Endothelial cell of umbilical vein (primary cell): ENCODE results near the gene SFXN2. TPM values are rescaled to one million over a fixed set of nuclear protein-coding genes. Genes with fewer than 3 reads are reported as not detected.

ENCODE experiments used
- BruUV-seq: library from RNA; stranded (reverse); fragments of 400-500 nt; replicated peaks from 2 replicates; lab custom pipeline; 2021; lab: Mats Ljungman, UMichigan
- CTCF ChIA-PET: fragments of 300-600, 350-600 bp; sonication (Branson Sonifier 250); formaldehyde crosslinking; loops from one replicate; lab custom pipeline; 2021; ENCODE audit warnings: antibody characterized with exemption, inconsistent platforms; lab: Charles Lee
- POLR2A ChIA-PET: fragments of 300-600, 350-600 bp; sonication (Branson Sonifier 250); formaldehyde crosslinking; loops from one replicate; lab custom pipeline; 2021; ENCODE audit warnings: antibody characterized with exemption, inconsistent platforms; lab: Charles Lee
- DNase-seq: peaks from one replicate; pipeline ENCODE4 v3.0.0-alpha.2; 2011; ENCODE audit warnings: low read depth, low spot score
- FAIRE-seq: peaks from 2 replicates; lab custom pipeline; 2011; peaks lifted over from hg19 to GRCh38; lab: Jason Lieb, UNC
- H2AFZ ChIP-seq: 2 replicates; pipeline ENCODE4 v1.6.0; 2012; ENCODE audit warnings: low read depth, low read length, control low read depth, inconsistent platforms
- H3K27ac ChIP-seq: 2 replicates; pipeline ENCODE4 v1.5.1; 2011; ENCODE audit warnings: low read depth, mild to moderate bottlenecking, control low read depth, low read length, moderate library complexity; ENCODE audit not compliant: insufficient read depth
- H3K27me3 ChIP-seq, 2 experiments: 2 replicates each; pipeline versions ENCODE4 v1.6.0 to v1.6.1; 2011; ENCODE audit warnings: low read length in 2 of 2, mixed read lengths in 1 of 2; ENCODE audit not compliant: control insufficient read depth in 2 of 2, insufficient read depth in 2 of 2
- H3K36me3 ChIP-seq, 2 experiments: 2 replicates in 1 of 2; 3 replicates in 1 of 2; pipeline ENCODE4 v1.5.1; 2011; ENCODE audit warnings: low read length in 2 of 2, mild to moderate bottlenecking in 1 of 2, moderate library complexity in 1 of 2; ENCODE audit not compliant: control insufficient read depth in 2 of 2, insufficient read depth in 2 of 2; ENCODE audit errors: extremely low read depth in 1 of 2
- H3K4me1 ChIP-seq: 3 replicates; pipeline ENCODE4 v1.5.1; 2011; ENCODE audit warnings: mild to moderate bottlenecking, low read length; ENCODE audit not compliant: control insufficient read depth, insufficient read depth; ENCODE audit errors: extremely low read depth
- H3K4me2 ChIP-seq: 2 replicates; pipeline ENCODE4 v1.6.1; 2011; ENCODE audit warnings: low read length, control low read depth, mixed read lengths; ENCODE audit not compliant: insufficient read depth
- H3K4me3 ChIP-seq, 3 experiments: fragments of 200-600 bp in 1 of 3; sonication (generic), shearing (Covaris generic) in 1 of 3; replicated peaks in 1 of 3; 2 replicates each; pipeline ENCODE4 v1.5.1; 2011 to 2016; ENCODE audit warnings: control low read depth in 3 of 3, low read length in 3 of 3, mild to moderate bottlenecking in 2 of 3, inconsistent platforms in 1 of 3, low read depth in 1 of 3, moderate library complexity in 1 of 3; ENCODE audit not compliant: insufficient read depth in 1 of 3
- H3K79me2 ChIP-seq: 2 replicates; pipeline ENCODE4 v1.6.0; 2012; ENCODE audit warnings: low read length, inconsistent platforms; ENCODE audit not compliant: control insufficient read depth, insufficient read depth
- H3K9ac ChIP-seq: replicated peaks from 2 replicates; pipeline ENCODE3; 2011; ENCODE audit warnings: low read length, control low read depth; ENCODE audit not compliant: insufficient read depth; ENCODE audit errors: extremely low read depth
- H3K9me1 ChIP-seq: replicated peaks from 3 replicates; pipeline ENCODE4 v1.6.0; 2011; ENCODE audit warnings: mild to moderate bottlenecking, low read length; ENCODE audit not compliant: control insufficient read depth, insufficient read depth; ENCODE audit errors: extremely low read depth
- H3K9me3 ChIP-seq: replicated peaks from 2 replicates; pipeline ENCODE4 v1.5.1; 2012; ENCODE audit warnings: low read length, inconsistent platforms; ENCODE audit not compliant: control insufficient read depth, insufficient read depth
- H4K20me1 ChIP-seq: replicated peaks from 2 replicates; pipeline ENCODE3; 2011; ENCODE audit warnings: mild to moderate bottlenecking, low read length; ENCODE audit not compliant: control insufficient read depth, insufficient read depth; ENCODE audit errors: extremely low read depth
- CTCF ChIP-seq, 2 donors: IDR thresholded peaks; 1 replicate in 1 of 2; 2 replicates in 1 of 2; pipeline ENCODE4 v1.5.1; 2011; ENCODE audit warnings: low read length in 2 of 2, mild to moderate bottlenecking in 2 of 2, moderate library complexity in 2 of 2, control low read depth in 1 of 2, inconsistent platforms in 1 of 2, low read depth in 1 of 2; ENCODE audit not compliant: insufficient read depth in 1 of 2; ENCODE audit errors: extremely low read depth in 1 of 2
- EZH2 ChIP-seq: IDR thresholded peaks from 2 replicates; pipeline ENCODE4 v1.6.1; 2012; ENCODE audit warnings: borderline replicate concordance, low read depth, mild to moderate bottlenecking, moderate library complexity, low read length, inconsistent platforms; ENCODE audit not compliant: severe bottlenecking
- FOS ChIP-seq: IDR thresholded peaks from 2 replicates; pipeline ENCODE4 v1.6.1; 2011; ENCODE audit warnings: mild to moderate bottlenecking, low read length, moderate library complexity, borderline replicate concordance; ENCODE audit not compliant: insufficient read depth
- GATA2 ChIP-seq: IDR thresholded peaks from 2 replicates; pipeline ENCODE4 v1.7.0; 2011; ENCODE audit warnings: low read depth, mild to moderate bottlenecking, moderate library complexity, mixed read lengths, low read length; ENCODE audit not compliant: insufficient read length, insufficient read depth
- JUN ChIP-seq: IDR thresholded peaks from 2 replicates; pipeline ENCODE4 v1.6.1; 2011; ENCODE audit warnings: borderline replicate concordance, low read depth; ENCODE audit not compliant: insufficient read length, insufficient read depth
- MAX ChIP-seq: IDR thresholded peaks from 2 replicates; pipeline ENCODE4 v1.6.1; 2011; ENCODE audit not compliant: insufficient read depth, insufficient read length
- MYC ChIP-seq: IDR thresholded peaks from one replicate; pipeline ENCODE4 v1.6.1; 2011; ENCODE audit warnings: mild to moderate bottlenecking, low read depth, low read length
- POLR2A ChIP-seq: IDR thresholded peaks from 2 replicates; pipeline ENCODE4 v1.6.1; 2012; ENCODE audit warnings: low read depth, mild to moderate bottlenecking, control low read depth, low read length
- POLR2AphosphoS5 ChIP-seq: IDR thresholded peaks from 2 replicates; pipeline ENCODE4 v1.6.1; 2012; ENCODE audit warnings: low read depth, mild to moderate bottlenecking, control low read depth, low read length, moderate library complexity; ENCODE audit not compliant: insufficient read depth
- dilution Hi-C: fragments of 300-500 bp; cut with MboI; formaldehyde crosslinking; loops from one replicate; pipeline ENCODE4 v1.15.0; 2019; ENCODE audit warnings: low sequenced_read_pairs; ENCODE audit not compliant: extremely low pct_ligation_motif_present
- intact Hi-C: fragments of 100-400 bp; cut with micrococcal nuclease; formaldehyde crosslinking; loops from one replicate; pipeline ENCODE4 v1.10.0; 2022
- polyA plus RNA-seq, 4 experiments: library from polyadenylated mRNA; depleted of rRNA in 3 of 4; stranded (reverse) in 3 of 4; unstranded in 1 of 4; fragments of >200 nt; gene quantifications; 2 replicates each; pipeline versions ENCODE4 v1.2.1 to v1.2.3, GENCODE V29; 2011 to 2012; ENCODE audit warnings: missing spikeins in 1 of 4
- total RNA-seq: library from RNA; stranded (reverse); gene quantifications from 2 replicates; pipeline ENCODE4 v1.2.3, GENCODE V29; 2021

Gene SFXN2
- total and polyA plus RNA-seq, 2 donors (not counting 3 experiments of a cell fraction or from before 2014, with no cell fraction given) = 9.8 to 17.0 TPM

- no peaks in the 10 kb centered on the region for H3K36me3 ChIP-seq
- no TSS peak for BruUV-seq
- TF ChIP-seq JUN (no peak), GATA2 (no peak), POLR2AphosphoS5 (no peak), MAX (no peak), FOS (no peak), EZH2 (no peak), CTCF (IDR thresholded peaks at IDR 0.05; ENCODE audit: extremely low read depth in 1 of 2, insufficient read depth in 1 of 2, low read depth in 1 of 2, low read length in 2 of 2) (no peak), MYC (no peak), POLR2A (no peak)
- no peaks in the 10 kb centered on the region for H4K20me1 ChIP-seq
- intact Hi-C loops = no loop called here
- DNase-seq (no peak), FAIRE-seq (no peak)
- no peak overlapping the region for H3K9ac ChIP-seq
- no peaks in the 10 kb centered on the region for H3K9me1 ChIP-seq
- peaks cover 5% of the 10 kb centered on the region for H3K4me1 ChIP-seq
- H3K9me3 ChIP-seq = no peaks in the 10 kb centered on the region
- H3K79me2 ChIP-seq = no peaks in the 10 kb centered on the region
- dilution Hi-C loops = no loop called here
- CTCF ChIA-PET = interaction anchor here (1.3 to 8.1 kb wide), 3 partner anchors 9 to 170 kb away, joined by 3 to 75 read pairs (median 4); partner anchors contain the start of genes ARL3 and SUFU
- H3K4me2 ChIP-seq = no peak overlapping the region
- H3K27ac ChIP-seq = no peak overlapping the region
- H3K4me3 ChIP-seq = no peak overlapping the region
- no peaks in the 10 kb centered on the region for H3K27me3 ChIP-seq
- POLR2A ChIA-PET = no interaction called here
- H2AFZ ChIP-seq = no peak overlapping the region
Observed at GRCh38 chr10:102674566-102674965, 39.9 kb upstream of the SFXN2 start.
